ENCODE measurements around the gene SEPHS1.
"Not testable (repeated sequence)": the region's sequence is repeated elsewhere in the genome, so short reads cannot be mapped to it uniquely, and the experiment has no call there.

SEPHS1 gene

DNA sequence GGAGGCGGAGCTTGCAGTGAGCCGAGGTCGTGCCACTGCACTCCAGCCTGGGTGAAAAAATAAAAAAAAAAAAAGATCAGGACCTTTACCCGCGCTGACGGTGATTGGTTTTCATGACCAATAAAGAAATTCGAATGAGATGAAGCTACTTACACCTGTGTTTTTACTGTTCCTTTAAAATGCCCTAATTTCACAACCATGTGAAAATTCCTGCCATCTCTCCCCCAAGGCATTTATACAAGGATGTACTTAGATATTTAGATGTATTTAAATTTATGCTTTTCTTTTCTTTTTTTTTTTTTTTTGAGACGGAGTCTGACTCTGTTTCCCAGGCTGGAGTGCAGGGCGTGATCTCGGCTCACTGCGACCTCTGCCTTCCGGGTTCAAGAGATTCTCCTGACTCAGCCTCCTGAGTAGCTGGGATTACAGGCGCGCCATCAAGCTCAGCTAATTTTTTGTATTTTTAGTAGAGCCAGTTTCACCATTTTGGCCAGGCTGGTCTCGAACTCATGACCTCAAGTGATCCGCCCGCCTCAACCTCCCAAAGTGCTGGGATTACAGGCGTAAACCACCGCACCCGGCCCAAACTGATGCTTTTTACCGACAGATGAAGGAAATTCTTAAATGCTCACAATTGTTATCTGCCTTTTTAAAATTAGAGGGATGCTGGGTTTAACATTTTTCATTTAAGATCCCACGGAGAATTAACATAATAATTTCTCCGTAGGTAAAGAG is 45.1 kb downstream of the SEPHS1 start:
- no peak for DNase-seq
- Mint-ChIP-seq H3K27ac (peak overlapping the region; percentile 100), H3K9me3 (no peaks in the 10 kb centered on the region), H3K36me3 (peaks cover 2% of the 10 kb centered on the region), H3K4me1 (peaks cover 29% of the 10 kb centered on the region), H3K4me3 (peak overlapping the region; percentile 75), H3K27me3 (no peaks in the 10 kb centered on the region)
- CTCF ChIA-PET: interaction anchor here (0.9 to 2.7 kb wide), 12 partner anchors 16 to 141 kb away, joined by 3 to 17 read pairs (median 5); partner anchors contain the start of gene MCM10

- CTCF ChIA-PET: no interaction called here
- peaks cover 2% of the 10 kb centered on the region for H3K36me3 Mint-ChIP-seq
- H3K4me1 Mint-ChIP-seq: peaks cover 29% of the 10 kb centered on the region
- no peaks in the 10 kb centered on the region for H3K9me3 Mint-ChIP-seq
- DNase-seq: peak; percentile 87
- H3K4me3 Mint-ChIP-seq: peak within 1 kb of the TSS; percentile 77
- H3K27ac Mint-ChIP-seq: peak within 1 kb of the TSS; percentile 88
- H3K27me3 Mint-ChIP-seq: no peaks in the 10 kb centered on the region
Observed at GRCh38 chr10:13299437-13300287, 48.4 kb downstream of the SEPHS1 start, which contains the start of gene PHYH. Gene PHYH, minus strand, starts transcription at chr10:13300064. Its CDS starts 22 bp downstream, at chr10:13300042.

DNA sequence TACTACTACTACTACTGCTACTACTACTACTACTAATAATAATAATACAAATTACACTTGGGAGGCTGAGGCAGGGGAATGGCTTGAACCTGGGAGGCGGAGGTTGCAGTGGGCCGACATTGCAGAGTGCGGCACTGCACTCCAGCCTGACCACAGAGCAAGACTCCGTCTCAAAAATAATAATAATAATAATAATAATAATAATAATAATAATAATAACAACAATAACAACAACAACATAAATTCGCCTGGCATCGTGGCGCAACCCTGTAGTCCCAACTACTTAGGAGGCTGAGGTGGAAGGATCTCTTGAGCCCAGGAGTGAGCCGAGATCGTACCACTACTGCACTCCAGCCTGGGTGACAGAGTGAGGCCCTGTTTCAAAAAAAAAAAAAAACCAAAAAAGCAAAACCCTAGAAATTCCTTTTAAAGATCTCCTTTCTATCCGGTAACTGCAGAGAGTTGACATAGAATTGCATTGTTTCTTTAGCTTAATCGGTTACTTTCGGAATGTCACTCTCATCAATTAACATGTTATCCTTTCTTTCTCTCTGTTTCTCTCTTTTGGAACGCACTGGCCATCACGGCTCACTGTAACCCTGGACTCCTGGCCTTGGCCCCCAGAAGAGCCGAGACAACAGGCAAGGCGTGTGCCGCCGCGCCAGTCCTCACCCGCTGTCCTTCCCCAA is 49.2 kb downstream of the SEPHS1 start:
- peak overlapping the region; percentile 69 for H3K4me3 Mint-ChIP-seq
- H3K9me3 Mint-ChIP-seq: no peaks in the 10 kb centered on the region
- no peak for DNase-seq
- H3K4me1 Mint-ChIP-seq: peaks cover 29% of the 10 kb centered on the region
- H3K36me3 Mint-ChIP-seq: peaks cover 2% of the 10 kb centered on the region
- peak overlapping the region; percentile 24 for H3K27ac Mint-ChIP-seq
- H3K27me3 Mint-ChIP-seq: no peaks in the 10 kb centered on the region
- CTCF ChIA-PET: no interaction called here

GRCh38 chr10:13296476-13296875 is 51.6 kb downstream of the SEPHS1 start:
- Mint-ChIP-seq H3K4me1 (peaks cover 17% of the 10 kb centered on the region), H3K27ac (no peak overlapping the region), H3K27me3 (no peaks in the 10 kb centered on the region), H3K4me3 (no peak overlapping the region), H3K9me3 (no peaks in the 10 kb centered on the region), H3K36me3 (peaks cover 2% of the 10 kb centered on the region)
- DNase-seq: no peak
- CTCF ChIA-PET: no interaction called here

DNA sequence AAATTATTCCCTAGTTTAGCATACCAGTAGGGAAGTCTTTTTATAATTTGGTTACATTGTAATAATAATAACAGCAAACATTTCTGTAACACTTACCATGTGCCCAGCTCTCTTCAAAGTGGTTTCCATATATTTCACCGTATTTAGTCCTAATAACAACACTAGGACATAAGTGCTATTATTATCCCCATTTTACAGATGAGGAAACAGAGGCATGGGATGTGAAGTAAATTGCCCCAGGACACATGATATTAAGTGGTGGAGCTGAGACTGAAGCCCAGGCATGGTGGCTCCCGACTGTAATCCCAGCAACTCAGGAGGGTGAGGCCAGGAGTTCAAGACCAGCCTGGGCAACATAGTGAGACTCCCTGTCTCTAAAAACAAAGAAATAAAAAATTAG is 53.3 kb downstream of the SEPHS1 start:
- no peaks in the 10 kb centered on the region for H3K9me3 Mint-ChIP-seq
- peaks cover 2% of the 10 kb centered on the region for H3K36me3 Mint-ChIP-seq
- H3K4me1 Mint-ChIP-seq: peaks cover 5% of the 10 kb centered on the region
- H3K27ac Mint-ChIP-seq: no peak overlapping the region
- H3K4me3 Mint-ChIP-seq: no peak overlapping the region
- CTCF ChIA-PET: no interaction called here
- no peak for DNase-seq
- H3K27me3 Mint-ChIP-seq: no peaks in the 10 kb centered on the region

- H3K9me3 Mint-ChIP-seq: no peaks in the 10 kb centered on the region
- CTCF ChIA-PET: no interaction called here
- no peak for DNase-seq
- no peak overlapping the region for H3K4me3 Mint-ChIP-seq
- peaks cover 8% of the 10 kb centered on the region for H3K4me1 Mint-ChIP-seq
- no peaks in the 10 kb centered on the region for H3K27me3 Mint-ChIP-seq
- H3K36me3 Mint-ChIP-seq: peaks cover 2% of the 10 kb centered on the region
- H3K27ac Mint-ChIP-seq: no peak overlapping the region
Observed at GRCh38 chr10:13291821-13292773, 56.0 kb downstream of the SEPHS1 start.

DNA sequence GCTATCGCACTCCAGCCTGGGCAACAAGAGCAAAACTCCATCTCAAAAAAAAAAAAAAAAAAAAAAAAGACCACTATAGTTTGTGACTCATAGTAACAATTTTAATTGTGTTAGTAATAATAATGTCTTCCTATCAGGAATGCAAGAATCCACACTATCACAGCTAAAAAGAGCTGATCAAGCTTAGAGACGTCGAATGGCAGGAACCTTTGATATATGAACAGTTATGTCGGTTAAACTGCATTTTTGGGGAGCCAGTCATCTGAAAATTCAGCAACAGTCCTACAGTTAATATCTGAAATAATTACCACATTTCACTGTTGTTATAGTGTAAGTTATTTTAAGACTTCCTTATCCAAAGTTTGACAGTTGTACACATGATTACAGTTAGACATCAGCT is 57.0 kb downstream of the SEPHS1 start:
- H3K36me3 Mint-ChIP-seq: peaks cover 2% of the 10 kb centered on the region

GRCh38 chr10:13284050-13284449 is 64.0 kb downstream of the SEPHS1 start:
- Mint-ChIP-seq H3K4me1 (peaks cover 8% of the 10 kb centered on the region), H3K9me3 (no peaks in the 10 kb centered on the region), H3K36me3 (no peaks in the 10 kb centered on the region), H3K4me3 (no peak overlapping the region), H3K27me3 (no peaks in the 10 kb centered on the region), H3K27ac (no peak overlapping the region)
- CTCF ChIA-PET: no interaction called here
- no peak for DNase-seq

More for the DNA sequence above, 57.0 kb downstream of the SEPHS1 start:
- H3K4me1 Mint-ChIP-seq: peaks cover 8% of the 10 kb centered on the region
- H3K27ac Mint-ChIP-seq: no peak overlapping the region
- no peaks in the 10 kb centered on the region for H3K9me3 Mint-ChIP-seq
- H3K27me3 Mint-ChIP-seq: no peaks in the 10 kb centered on the region
- CTCF ChIA-PET: no interaction called here
- DNase-seq: no peak
- H3K4me3 Mint-ChIP-seq: no peak overlapping the region

GRCh38 chr10:13282348-13282747 is 65.7 kb downstream of the SEPHS1 start:
- CTCF ChIA-PET, H3K27me3 Mint-ChIP-seq, H3K27ac Mint-ChIP-seq, DNase-seq, H3K4me3 Mint-ChIP-seq, H3K9me3 Mint-ChIP-seq, H3K36me3 Mint-ChIP-seq, H3K4me1 Mint-ChIP-seq: not testable (repeated sequence)

DNA sequence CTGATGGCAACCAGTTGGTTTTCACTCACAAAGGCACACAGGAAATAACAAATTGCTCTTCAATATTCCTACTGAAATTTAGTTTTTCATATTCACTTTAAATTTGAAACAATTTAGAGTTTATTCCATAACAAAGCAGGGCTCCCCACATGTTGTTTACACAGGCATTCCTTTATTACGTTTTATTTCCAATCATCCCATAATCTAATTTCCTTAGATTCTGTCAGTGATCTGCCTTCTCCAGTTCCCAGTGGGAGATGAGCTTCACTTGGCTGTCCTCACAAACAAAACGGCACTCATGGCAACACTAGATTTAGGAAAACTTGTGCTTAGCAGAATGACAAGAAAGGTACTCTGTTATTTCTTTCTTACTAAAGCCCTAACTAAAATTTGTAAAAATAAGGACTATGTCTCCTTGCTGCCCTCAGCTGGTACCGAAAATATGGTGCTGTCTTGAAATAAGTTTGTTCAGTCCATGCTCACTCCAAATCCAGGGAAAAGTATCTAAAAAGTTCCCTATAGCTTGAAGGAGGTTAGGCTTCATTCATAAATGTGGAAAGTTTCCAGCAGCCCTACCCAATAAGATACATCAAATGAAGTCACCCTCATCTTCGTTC is 71.2 kb downstream of the SEPHS1 start:
- DNase-seq: no peak
- no peaks in the 10 kb centered on the region for H3K4me1 Mint-ChIP-seq
- H3K27me3 Mint-ChIP-seq: no peaks in the 10 kb centered on the region
- H3K9me3 Mint-ChIP-seq: no peaks in the 10 kb centered on the region
- H3K27ac Mint-ChIP-seq: no peak overlapping the region
- CTCF ChIA-PET: interaction anchor here (0.6 kb wide), 1 partner anchor 84 kb away, joined by 3 read pairs; no protein-coding TSS in a partner anchor
- no peak overlapping the region for H3K4me3 Mint-ChIP-seq
- H3K36me3 Mint-ChIP-seq: no peaks in the 10 kb centered on the region

DNA sequence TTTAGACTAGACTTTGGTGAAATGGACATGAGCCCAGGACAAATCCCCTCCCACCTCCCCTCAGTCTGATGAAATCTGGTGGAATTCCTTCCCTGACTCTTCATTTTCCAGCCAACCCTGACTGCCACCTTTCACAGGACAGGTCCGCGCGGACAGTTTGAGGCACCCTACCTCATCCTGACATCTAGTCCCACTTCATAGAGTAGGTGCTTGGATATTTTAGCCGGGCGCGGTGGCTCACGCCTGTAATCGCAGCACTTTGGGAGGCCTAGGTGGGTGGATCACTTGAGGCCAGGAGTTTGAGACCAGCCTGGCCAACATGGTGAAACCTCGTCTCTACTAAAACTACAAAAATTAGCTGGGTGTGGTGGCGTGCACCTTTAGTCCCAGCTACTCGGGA is 71.9 kb downstream of the SEPHS1 start:
- not testable (repeated sequence) for DNase-seq, H3K36me3 Mint-ChIP-seq, H3K27me3 Mint-ChIP-seq, H3K4me1 Mint-ChIP-seq, H3K4me3 Mint-ChIP-seq, H3K27ac Mint-ChIP-seq, H3K9me3 Mint-ChIP-seq
- CTCF ChIA-PET: interaction anchor here (0.6 kb wide), 1 partner anchor 83 kb away, joined by 3 read pairs; no protein-coding TSS in a partner anchor

- no peak for DNase-seq
- Mint-ChIP-seq H3K4me3 (no peak overlapping the region), H3K4me1 (peaks cover 3% of the 10 kb centered on the region), H3K27me3 (no peaks in the 10 kb centered on the region), H3K27ac (no peak overlapping the region), H3K36me3 (no peaks in the 10 kb centered on the region), H3K9me3 (no peaks in the 10 kb centered on the region)
- CTCF ChIA-PET: interaction anchor here (1.4 to 2.2 kb wide), 3 partner anchors 30 to 80 kb away, joined by 6 to 8 read pairs (median 6); no protein-coding TSS in a partner anchor
Observed at GRCh38 chr10:13272164-13272571, 75.9 kb downstream of the SEPHS1 start.

DNA sequence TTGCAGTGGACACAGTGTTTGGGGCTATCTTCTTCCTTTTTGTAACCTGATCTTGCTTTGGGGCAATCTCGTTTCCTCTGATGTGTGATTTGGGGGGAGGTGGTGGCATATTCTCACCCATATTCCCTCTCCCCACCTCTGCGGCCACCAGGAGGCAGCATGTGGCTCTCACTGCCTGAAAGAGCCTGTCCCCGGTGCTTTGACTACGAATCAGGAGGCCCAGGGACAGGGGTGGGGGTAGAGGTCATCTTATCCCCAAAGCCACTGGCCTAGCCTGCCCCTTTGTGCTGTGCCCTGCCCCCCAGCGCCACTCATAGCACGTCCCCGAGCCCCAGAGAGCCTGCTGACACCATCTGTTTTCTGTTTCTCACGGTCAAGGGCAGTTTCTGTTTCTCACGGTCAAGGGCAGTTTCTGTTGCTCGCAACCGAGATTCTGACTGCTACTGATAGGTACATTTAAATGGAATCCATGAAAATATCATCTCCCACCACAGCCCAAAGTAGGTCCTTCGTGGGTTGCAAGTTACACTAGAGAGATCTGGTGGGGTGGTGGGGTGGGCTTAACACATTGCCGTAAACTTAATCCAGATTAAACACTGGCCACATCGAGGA is 76.4 kb downstream of the SEPHS1 start:
- no peak overlapping the region for H3K27ac Mint-ChIP-seq
- DNase-seq: peak; percentile 72
- H3K9me3 Mint-ChIP-seq: no peaks in the 10 kb centered on the region
- no peaks in the 10 kb centered on the region for H3K27me3 Mint-ChIP-seq
- CTCF ChIA-PET: interaction anchor here (1.4 to 2.2 kb wide), 3 partner anchors 31 to 81 kb away, joined by 6 to 8 read pairs (median 6); no protein-coding TSS in a partner anchor
- no peaks in the 10 kb centered on the region for H3K36me3 Mint-ChIP-seq
- no peak overlapping the region for H3K4me3 Mint-ChIP-seq
- peaks cover 3% of the 10 kb centered on the region for H3K4me1 Mint-ChIP-seq

Data from activated naive CD4-positive, alpha-beta T cell treated with anti-CD3 and anti-CD28 coated beads, Interleukin-2, amount 10 ng/mL, durations not matched to agents 7 days and 5 days (primary cell).